ENCODE results near the gene SRF. TPM values are rescaled to one million over a fixed set of nuclear protein-coding genes. Genes with fewer than 3 reads are reported as not detected.

The SRF gene
- total RNA-seq, 4 donors from 2014 or later, result 26.7 to 32.6 (median 29.6) TPM

- 64% methylated on average over 6 of the region's 6 CpGs; no CpG with 5 or more reads in 1 of the 2 donors for WGBS, 2 donors (ENCODE audit: low coverage in 1 of 2)
- intact Hi-C loops (cut with DNase I; ENCODE audit: low total_unique reads) (no loop called here), in situ Hi-C loops (cut with MboI; ENCODE audit: low pct_ligation_motif_present in 1 of 4, low pct_unique_long_range_greater_than_20kb in 1 of 4, low sequenced_read_pairs in 3 of 4) (no loop called here)
- Histone ChIP-seq H3K27ac (no peak overlapping the region), H3K36me3 (no peaks in the 10 kb centered on the region), H3K4me1 (peaks cover 0 to 23% (median 4%) of the 10 kb centered on the region in 4 donors), H3K9me3 (no peaks in the 10 kb centered on the region), H3K27me3 (no peaks in the 10 kb centered on the region), H3K4me3 (no peak overlapping the region)
- no peak for TF ChIP-seq POLR2A (IDR thresholded peaks at IDR 0.05)
- no peak for TF ChIP-seq POLR2AphosphoS5 (IDR thresholded peaks at IDR 0.05)
- TF ChIP-seq CTCF (IDR thresholded peaks at IDR 0.05), result no peak
- TF ChIP-seq EP300 (IDR thresholded peaks at IDR 0.05; ENCODE audit: low read depth), result no peak
- DNase-seq, result no peak
These were observed 46.0 kb upstream of the SRF start for GRCh38 chr6:43125119-43125518.

DNA sequence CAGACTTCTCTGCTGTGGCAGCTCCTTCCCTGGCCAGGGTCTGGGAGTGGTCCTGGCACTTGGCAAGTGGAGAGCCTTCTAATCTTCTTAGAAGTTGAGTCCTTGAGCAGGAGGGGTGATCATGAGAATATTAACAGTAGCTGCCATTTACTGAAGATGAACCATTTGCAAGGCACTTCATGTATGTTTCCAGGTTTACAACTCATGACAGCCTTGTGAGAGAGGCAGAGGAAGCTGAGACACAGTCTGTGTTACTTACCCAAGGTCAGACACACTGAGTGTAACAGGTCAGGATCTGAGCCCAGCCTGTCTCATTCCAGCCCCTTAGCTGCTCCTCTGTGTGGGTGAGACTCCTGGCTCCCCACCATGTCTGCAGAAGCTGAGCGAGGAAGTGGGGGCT is 45.5 kb upstream of the SRF start:
- Histone ChIP-seq H3K4me1 (peaks cover 0 to 23% (median 4%) of the 10 kb centered on the region in 4 donors), H3K27ac (no peak overlapping the region), H3K4me3 (no peak overlapping the region), H3K27me3 (no peaks in the 10 kb centered on the region), H3K36me3 (no peaks in the 10 kb centered on the region), H3K9me3 (no peaks in the 10 kb centered on the region)
- WGBS, 2 donors (ENCODE audit: low coverage in 1 of 2), result 50% methylated on average over 1 of the region's 1 CpG; no CpG with 5 or more reads in 1 of the 2 donors
- intact Hi-C loops (cut with DNase I; ENCODE audit: low total_unique reads), result no loop called here
- TF ChIP-seq EP300 (IDR thresholded peaks at IDR 0.05; ENCODE audit: low read depth) (no peak), CTCF (IDR thresholded peaks at IDR 0.05) (no peak), POLR2AphosphoS5 (IDR thresholded peaks at IDR 0.05) (no peak), POLR2A (IDR thresholded peaks at IDR 0.05) (no peak)
- DNase-seq, result no peak
- in situ Hi-C loops (cut with MboI; ENCODE audit: low pct_ligation_motif_present in 1 of 4, low pct_unique_long_range_greater_than_20kb in 1 of 4, low sequenced_read_pairs in 3 of 4), result no loop called here

DNA sequence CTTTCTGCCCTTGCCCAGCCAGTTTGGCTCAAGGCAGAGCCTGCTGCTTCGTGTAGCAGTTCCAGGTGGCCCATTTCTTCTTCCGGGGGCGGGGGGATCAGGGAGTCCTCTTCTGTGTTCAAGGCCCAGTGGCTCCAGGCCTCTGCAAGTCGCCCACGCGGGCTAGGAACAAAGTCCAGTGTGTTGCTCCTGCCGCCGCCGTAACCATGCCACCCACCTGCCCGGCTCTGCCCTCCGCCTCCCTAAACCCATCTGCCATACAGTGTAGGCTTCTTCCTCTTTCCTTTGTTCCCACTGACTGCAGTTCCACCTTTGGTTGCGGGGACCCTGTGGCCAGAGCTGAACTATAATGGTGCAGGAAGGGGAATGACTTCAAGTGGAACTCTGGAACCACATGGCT is 43.9 kb upstream of the SRF start:
- WGBS, 2 donors (ENCODE audit: low coverage in 1 of 2), result 63% methylated on average over 9 of the region's 12 CpGs; no CpG with 5 or more reads in 1 of the 2 donors
- no peak for DNase-seq
- in situ Hi-C loops (cut with MboI; ENCODE audit: low pct_ligation_motif_present in 1 of 4, low pct_unique_long_range_greater_than_20kb in 1 of 4, low sequenced_read_pairs in 3 of 4), result no loop called here
- TF ChIP-seq CTCF (IDR thresholded peaks at IDR 0.05) (no peak), POLR2AphosphoS5 (IDR thresholded peaks at IDR 0.05) (no peak), EP300 (IDR thresholded peaks at IDR 0.05; ENCODE audit: low read depth) (no peak), POLR2A (IDR thresholded peaks at IDR 0.05) (no peak)
- H3K9me3 ChIP-seq, result no peaks in the 10 kb centered on the region
- H3K36me3 ChIP-seq, result no peaks in the 10 kb centered on the region
- no peak overlapping the region for H3K27ac ChIP-seq
- H3K4me3 ChIP-seq, result no peak overlapping the region
- H3K27me3 ChIP-seq, result no peaks in the 10 kb centered on the region
- peaks cover 0 to 23% (median 4%) of the 10 kb centered on the region in 4 donors for H3K4me1 ChIP-seq
- intact Hi-C loops (cut with DNase I; ENCODE audit: low total_unique reads), result no loop called here

DNA sequence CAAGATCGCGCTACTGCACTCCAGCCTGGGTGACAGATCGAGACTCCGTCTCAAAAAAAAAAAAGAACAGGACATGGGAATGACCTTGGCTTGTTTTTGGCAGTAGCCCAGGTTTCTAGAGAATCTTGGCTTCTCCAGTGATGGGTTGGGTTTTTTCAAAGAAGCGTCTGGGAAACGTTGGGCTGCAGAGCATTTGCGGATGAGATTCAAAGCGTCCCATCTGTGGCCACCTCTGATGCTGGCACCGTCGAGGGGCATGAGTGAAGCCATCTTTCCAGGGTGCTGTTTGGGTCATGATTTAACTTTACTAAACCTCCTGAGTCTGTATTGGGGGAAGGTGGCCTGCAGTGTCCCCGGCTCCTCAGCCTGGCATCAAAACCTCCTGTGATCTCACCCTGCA is 43.2 kb upstream of the SRF start:
- 62 to 73% methylated on average over 6 to 11 of the region's 11 CpGs for whole genome bisulfite sequencing, 2 donors (ENCODE audit: low coverage in 1 of 2)
- Histone ChIP-seq H3K9me3 (no peaks in the 10 kb centered on the region), H3K27ac (no peak overlapping the region), H3K36me3 (no peaks in the 10 kb centered on the region), H3K4me1 (peaks cover 0 to 22% (median 4%) of the 10 kb centered on the region in 4 donors), H3K4me3 (no peak overlapping the region), H3K27me3 (no peaks in the 10 kb centered on the region)
- DNase-seq, result no peak
- intact Hi-C loops (cut with DNase I; ENCODE audit: low total_unique reads) (no loop called here), in situ Hi-C loops (cut with MboI; ENCODE audit: low pct_ligation_motif_present in 1 of 4, low pct_unique_long_range_greater_than_20kb in 1 of 4, low sequenced_read_pairs in 3 of 4) (no loop called here)
- TF ChIP-seq POLR2AphosphoS5 (IDR thresholded peaks at IDR 0.05), result no peak
- TF ChIP-seq POLR2A (IDR thresholded peaks at IDR 0.05), result no peak
- TF ChIP-seq CTCF (IDR thresholded peaks at IDR 0.05), result no peak
- TF ChIP-seq EP300 (IDR thresholded peaks at IDR 0.05; ENCODE audit: low read depth), result no peak
